Measurements from ENCODE around the gene ADCY5. TPM values are rescaled to one million over a fixed set of nuclear protein-coding genes. Genes with fewer than 3 reads are reported as not detected.

ADCY5 gene
- total and polyA plus RNA-seq, 2 donors from 2014 or later: 7.1 to 33.6 TPM

DNA sequence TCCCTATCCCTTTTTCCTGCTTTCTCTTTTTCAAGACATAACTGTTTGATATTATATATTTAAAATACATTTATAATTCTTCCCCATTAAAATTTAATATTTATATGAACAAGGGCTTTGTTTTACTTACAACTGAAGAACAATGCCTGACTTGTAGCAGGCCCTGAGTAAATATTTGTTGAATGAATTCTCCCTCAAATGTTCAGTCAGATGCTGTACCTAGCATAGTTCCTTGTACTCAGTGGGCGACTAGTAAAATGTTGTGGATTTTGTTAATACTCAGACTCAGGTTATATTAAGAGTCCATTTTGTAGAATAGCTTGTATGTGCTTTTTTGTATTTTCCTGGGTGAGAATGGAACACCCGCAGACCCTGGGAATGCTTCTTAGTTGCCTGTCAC is 178.1 kb downstream of the ADCY5 start:
- no peaks in the 10 kb centered on the region for H3K9me3 ChIP-seq (ENCODE audit: control insufficient read depth in 2 of 3, insufficient read depth in 1 of 3, low read length in 3 of 3)
- intact Hi-C loops (cut with DNase I): no loop called here
- FAIRE-seq (no peak), DNase-seq (no peak)
- H3K4me3 ChIP-seq (ENCODE audit: low read length in 3 of 3): no peak overlapping the region
- peaks cover 0 to 8% (median 3%) of the 10 kb centered on the region in 3 donors for H3K36me3 ChIP-seq (ENCODE audit: control insufficient read depth in 2 of 3, insufficient read depth in 3 of 3, low read length in 3 of 3)
- H3K9ac ChIP-seq (ENCODE audit: low read length in 3 of 3): no peak overlapping the region
- H3K27me3 ChIP-seq (ENCODE audit: control insufficient read depth, insufficient read depth, low read length): no peaks in the 10 kb centered on the region
- no peak overlapping the region for H3K27ac ChIP-seq (ENCODE audit: low read depth in 2 of 2, low read length in 2 of 2)
- TF ChIP-seq, protein P1, sequence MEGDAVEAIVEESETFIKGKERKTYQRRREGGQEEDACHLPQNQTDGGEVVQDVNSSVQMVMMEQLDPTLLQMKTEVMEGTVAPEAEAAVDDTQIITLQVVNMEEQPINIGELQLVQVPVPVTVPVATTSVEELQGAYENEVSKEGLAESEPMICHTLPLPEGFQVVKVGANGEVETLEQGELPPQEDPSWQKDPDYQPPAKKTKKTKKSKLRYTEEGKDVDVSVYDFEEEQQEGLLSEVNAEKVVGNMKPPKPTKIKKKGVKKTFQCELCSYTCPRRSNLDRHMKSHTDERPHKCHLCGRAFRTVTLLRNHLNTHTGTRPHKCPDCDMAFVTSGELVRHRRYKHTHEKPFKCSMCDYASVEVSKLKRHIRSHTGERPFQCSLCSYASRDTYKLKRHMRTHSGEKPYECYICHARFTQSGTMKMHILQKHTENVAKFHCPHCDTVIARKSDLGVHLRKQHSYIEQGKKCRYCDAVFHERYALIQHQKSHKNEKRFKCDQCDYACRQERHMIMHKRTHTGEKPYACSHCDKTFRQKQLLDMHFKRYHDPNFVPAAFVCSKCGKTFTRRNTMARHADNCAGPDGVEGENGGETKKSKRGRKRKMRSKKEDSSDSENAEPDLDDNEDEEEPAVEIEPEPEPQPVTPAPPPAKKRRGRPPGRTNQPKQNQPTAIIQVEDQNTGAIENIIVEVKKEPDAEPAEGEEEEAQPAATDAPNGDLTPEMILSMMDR (IDR thresholded peaks at IDR 0.05; ENCODE audit: borderline replicate concordance, extremely low read depth, insufficient read depth): no peak
- H3K4me1 ChIP-seq (ENCODE audit: control insufficient read depth in 2 of 3, insufficient read depth in 2 of 3, low read depth in 1 of 3, low read length in 3 of 3): no peaks in the 10 kb centered on the region

DNA sequence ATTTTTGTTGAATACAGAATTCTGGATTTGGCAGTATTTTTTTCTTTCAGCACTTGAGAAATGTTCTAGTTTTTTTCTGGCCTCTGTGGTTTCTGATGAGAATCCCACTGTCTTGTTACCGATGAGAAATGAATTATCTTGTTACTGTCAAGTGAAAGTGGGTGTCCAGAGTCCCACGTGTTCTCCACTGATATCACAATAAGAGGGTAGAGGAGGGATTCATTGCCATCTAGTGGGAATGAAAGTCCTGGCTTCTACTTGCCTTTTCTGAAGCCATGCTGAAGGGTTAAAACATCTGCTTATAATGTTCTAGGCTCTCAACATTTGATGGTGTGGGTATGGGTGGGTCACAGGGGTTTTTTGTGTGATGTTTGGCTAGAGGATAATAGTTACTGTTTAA is 181.1 kb downstream of the ADCY5 start:
- no peaks in the 10 kb centered on the region for H3K4me1 ChIP-seq (ENCODE audit: control insufficient read depth in 2 of 3, insufficient read depth in 2 of 3, low read depth in 1 of 3, low read length in 3 of 3)

DNA sequence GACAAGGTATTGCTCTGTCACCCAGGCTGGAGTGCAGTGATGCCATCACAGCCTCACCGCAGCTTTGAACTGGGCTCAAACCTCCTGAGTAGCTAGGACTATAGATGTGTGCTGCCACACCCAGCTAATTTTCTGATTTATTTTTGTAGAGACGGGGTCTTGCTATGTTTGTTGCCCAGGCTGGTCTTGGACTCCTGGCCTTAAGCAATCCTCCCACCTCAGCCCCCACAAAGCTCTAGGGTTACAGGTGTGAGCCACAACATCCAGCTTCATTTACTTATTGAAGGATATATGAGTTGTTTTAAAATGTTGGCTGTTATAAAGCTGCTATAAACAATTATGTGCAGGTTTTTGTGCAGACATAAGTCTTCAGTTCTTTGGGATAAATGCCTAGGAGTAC is 184.9 kb downstream of the ADCY5 start:
- peak in 3 of 5 donors; percentile 53 to 60 (median 55) for DNase-seq

More for the DNA sequence above, 181.1 kb downstream of the ADCY5 start:
- DNase-seq: no peak
- H3K9me3 ChIP-seq (ENCODE audit: control insufficient read depth in 2 of 3, insufficient read depth in 1 of 3, low read length in 3 of 3): no peaks in the 10 kb centered on the region
- H3K9ac ChIP-seq (ENCODE audit: low read length in 3 of 3): no peak overlapping the region
- H3K27me3 ChIP-seq (ENCODE audit: control insufficient read depth, insufficient read depth, low read length): no peaks in the 10 kb centered on the region
- no peak for FAIRE-seq
- no peak overlapping the region for H3K4me3 ChIP-seq (ENCODE audit: low read length in 3 of 3)
- no peak overlapping the region for H3K27ac ChIP-seq (ENCODE audit: low read depth in 2 of 2, low read length in 2 of 2)
- TF ChIP-seq, protein P1 (IDR thresholded peaks at IDR 0.05; ENCODE audit: borderline replicate concordance, extremely low read depth, insufficient read depth): no peak
- intact Hi-C loops (cut with DNase I): no loop called here
- H3K36me3 ChIP-seq (ENCODE audit: control insufficient read depth in 2 of 3, insufficient read depth in 3 of 3, low read length in 3 of 3): peaks cover 0 to 8% (median 3%) of the 10 kb centered on the region in 3 donors

More for the DNA sequence above, 184.9 kb downstream of the ADCY5 start:
- intact Hi-C loops (cut with DNase I): no loop called here
- no peaks in the 10 kb centered on the region for H3K36me3 ChIP-seq (ENCODE audit: control insufficient read depth in 2 of 3, insufficient read depth in 3 of 3, low read length in 3 of 3)
- H3K27ac ChIP-seq (ENCODE audit: low read depth in 2 of 2, low read length in 2 of 2): no peak overlapping the region
- no peaks in the 10 kb centered on the region for H3K27me3 ChIP-seq (ENCODE audit: control insufficient read depth, insufficient read depth, low read length)
- H3K4me3 ChIP-seq (ENCODE audit: low read length in 3 of 3): no peak overlapping the region
- no peaks in the 10 kb centered on the region for H3K9me3 ChIP-seq (ENCODE audit: control insufficient read depth in 2 of 3, insufficient read depth in 1 of 3, low read length in 3 of 3)
- TF ChIP-seq, protein P1 (IDR thresholded peaks at IDR 0.05; ENCODE audit: borderline replicate concordance, extremely low read depth, insufficient read depth): no peak
- no peaks in the 10 kb centered on the region for H3K4me1 ChIP-seq (ENCODE audit: control insufficient read depth in 2 of 3, insufficient read depth in 2 of 3, low read depth in 1 of 3, low read length in 3 of 3)
- no peak for FAIRE-seq
- H3K9ac ChIP-seq (ENCODE audit: low read length in 3 of 3): no peak overlapping the region
